NCI-H128 (cell line): ENCODE results near the gene DICER1.
"Not testable (repeated sequence)": the region's sequence is repeated elsewhere in the genome, so short reads cannot be mapped to it uniquely, and the experiment has no call there.

Experiments used
- DNase-seq: peaks from one replicate; lab custom pipeline; 2025; ENCODE audit not compliant: unreplicated experiment; lab: John Stamatoyannopoulos, UW

The DICER1 gene

GRCh38 chr14:95157327-95158189 lies at the start of gene DICER1:
DICER1 (minus strand) TSS chr14:95157529; CDS start chr14:95133458, 24,071 bp downstream.
- DNase-seq, result peak; percentile 96

GRCh38 chr14:95206534-95206933 lies 49.2 kb upstream of the DICER1 start:
- no peak for DNase-seq

- no peak for DNase-seq
Observed at GRCh38 chr14:95204705-95205104, 47.4 kb upstream of the DICER1 start.

GRCh38 chr14:95201745-95202144 lies 44.4 kb upstream of the DICER1 start:
- DNase-seq, result not testable (repeated sequence)

- DNase-seq, result peak; percentile 37
Observed at GRCh38 chr14:95200404-95200803, 43.1 kb upstream of the DICER1 start.

GRCh38 chr14:95199298-95199983 lies 42.1 kb upstream of the DICER1 start:
- no peak for DNase-seq

- no peak for DNase-seq
Observed at GRCh38 chr14:95198320-95198719, 41.0 kb upstream of the DICER1 start.

- no peak for DNase-seq
Observed at GRCh38 chr14:95197551-95197950, 40.2 kb upstream of the DICER1 start.

- no peak for DNase-seq
Observed at GRCh38 chr14:95196826-95197545, 39.7 kb upstream of the DICER1 start.

- DNase-seq, result no peak
Observed at GRCh38 chr14:95196268-95196667, 38.9 kb upstream of the DICER1 start.

GRCh38 chr14:95195031-95195430 lies 37.7 kb upstream of the DICER1 start:
- no peak for DNase-seq

GRCh38 chr14:95193081-95193480 lies 35.8 kb upstream of the DICER1 start:
- DNase-seq, result no peak

GRCh38 chr14:95192311-95192710 lies 35.0 kb upstream of the DICER1 start:
- DNase-seq, result no peak

GRCh38 chr14:95191445-95192199 lies 34.3 kb upstream of the DICER1 start:
- DNase-seq, result no peak

GRCh38 chr14:95190857-95191256 lies 33.5 kb upstream of the DICER1 start:
- DNase-seq, result no peak

- no peak for DNase-seq
Observed at GRCh38 chr14:95190346-95190840, 33.1 kb upstream of the DICER1 start.

- DNase-seq, result peak; percentile 15
Observed at GRCh38 chr14:95189367-95190132, 32.2 kb upstream of the DICER1 start.

- DNase-seq, result no peak
Observed at GRCh38 chr14:95188380-95188779, 31.1 kb upstream of the DICER1 start.

GRCh38 chr14:95185767-95186392 lies 28.6 kb upstream of the DICER1 start:
- DNase-seq, result no peak
